Breast epithelium (tissue), 4 donors: ENCODE measurements around the gene CXXC4. TPM values are rescaled to one million over a fixed set of nuclear protein-coding genes. Genes with fewer than 3 reads are reported as not detected.

Source experiments
- DNase-seq, 2 donors: peaks; one replicate each; pipeline ENCODE4 v3.0.0-alpha.2; 2019; ENCODE audit warnings: low spot score in 2 of 2
- H3K27ac ChIP-seq, 2 donors: fragments of 200-600 bp; sonication (generic) in 1 of 2; one replicate each; pipeline ENCODE4 v1.5.1; 2016 to 2019; ENCODE audit warnings: mild to moderate bottlenecking in 1 of 2
- H3K27me3 ChIP-seq, 2 donors: fragments of 200-600 bp; sonication (generic) in 1 of 2; one replicate each; pipeline versions ENCODE4 v1.5.1 to v1.6.0; 2017 to 2019; ENCODE audit warnings: control low read depth in 1 of 2, mild to moderate bottlenecking in 1 of 2
- H3K36me3 ChIP-seq: fragments of 200-600 bp; one replicate; pipeline ENCODE4 v1.5.1; 2019
- H3K4me1 ChIP-seq, 2 donors: fragments of 200-600 bp; sonication (generic); one replicate each; pipeline ENCODE4 v1.5.1; 2016 to 2019; ENCODE audit warnings: control low read depth in 1 of 2
- H3K4me3 ChIP-seq, 3 donors: fragments of 200-600 bp; sonication (generic); 1 replicate in 2 of 3; 2 replicates in 1 of 3; pipeline ENCODE4 v1.5.1; 2016 to 2019; ENCODE audit warnings: mild to moderate bottlenecking in 3 of 3, moderate library complexity in 2 of 3
- H3K9me3 ChIP-seq, 2 donors: fragments of 200-600 bp; sonication (generic) in 1 of 2; one replicate each; pipeline ENCODE4 v1.5.1; 2016 to 2019; ENCODE audit warnings: control low read depth in 1 of 2
- POLR2A ChIP-seq: fragments of 450-650 bp; IDR thresholded peaks from one replicate; pipeline ENCODE4 v1.6.1; 2016; ENCODE audit warnings: antibody characterized with exemption, mild to moderate bottlenecking, moderate library complexity
- POLR2AphosphoS5 ChIP-seq, 3 donors: sonication (generic); formaldehyde crosslinking; IDR thresholded peaks; one replicate each; pipeline ENCODE4 v1.6.1; 2017; ENCODE audit warnings: antibody characterized with exemption in 3 of 3
- intact Hi-C: fragments of 100-400 bp; cut with DNase I; formaldehyde crosslinking; loops from one replicate; pipeline ENCODE4 v1.15.1; 2023; ENCODE audit warnings: low total_unique reads
- total RNA-seq, 3 donors: library from RNA; depleted of rRNA; stranded (reverse); fragments of >200 nt; gene quantifications; one replicate each; pipeline ENCODE4 v1.1.0, GENCODE V29; 2016
- TF ChIP-seq, protein P1 (sequence below), 3 donors: fragments of 450-650 bp; IDR thresholded peaks; one replicate each; pipeline ENCODE4 v1.5.1; 2016 to 2017; ENCODE audit warnings: antibody characterized with exemption in 3 of 3, mild to moderate bottlenecking in 3 of 3, moderate library complexity in 3 of 3

CXXC4 gene
- total RNA-seq, 3 donors from 2014 or later: 0.32 to 4.0 (median 3.3) TPM

DNA sequence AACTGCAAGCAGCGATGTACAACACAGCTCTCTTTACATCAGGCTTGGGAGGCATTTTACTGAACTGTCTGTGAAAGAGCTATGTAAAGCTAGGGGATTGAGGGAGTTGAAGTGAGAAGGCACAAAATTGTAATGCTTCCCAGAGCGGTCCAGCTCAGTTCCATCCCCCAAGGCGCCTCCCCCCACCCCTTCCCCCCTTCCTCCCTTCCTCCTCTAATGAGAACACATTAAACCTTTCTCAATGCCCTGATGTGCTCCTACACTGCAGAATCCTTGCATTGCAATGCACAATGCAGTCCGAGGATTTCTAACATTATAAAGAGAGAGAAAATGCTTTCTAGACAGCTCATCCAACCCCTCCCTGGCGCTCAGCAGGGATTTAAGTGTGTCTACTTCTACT is 73.9 kb downstream of the CXXC4 start:
- H3K36me3 ChIP-seq: no peaks in the 10 kb centered on the region
- no peaks in the 10 kb centered on the region for H3K27me3 ChIP-seq
- H3K27ac ChIP-seq: no peak overlapping the region
- no peak overlapping the region for H3K4me3 ChIP-seq
- TF ChIP-seq POLR2A (no peak), POLR2AphosphoS5 (IDR thresholded peaks at IDR 0.05) (no peak)
- TF ChIP-seq, protein P1, sequence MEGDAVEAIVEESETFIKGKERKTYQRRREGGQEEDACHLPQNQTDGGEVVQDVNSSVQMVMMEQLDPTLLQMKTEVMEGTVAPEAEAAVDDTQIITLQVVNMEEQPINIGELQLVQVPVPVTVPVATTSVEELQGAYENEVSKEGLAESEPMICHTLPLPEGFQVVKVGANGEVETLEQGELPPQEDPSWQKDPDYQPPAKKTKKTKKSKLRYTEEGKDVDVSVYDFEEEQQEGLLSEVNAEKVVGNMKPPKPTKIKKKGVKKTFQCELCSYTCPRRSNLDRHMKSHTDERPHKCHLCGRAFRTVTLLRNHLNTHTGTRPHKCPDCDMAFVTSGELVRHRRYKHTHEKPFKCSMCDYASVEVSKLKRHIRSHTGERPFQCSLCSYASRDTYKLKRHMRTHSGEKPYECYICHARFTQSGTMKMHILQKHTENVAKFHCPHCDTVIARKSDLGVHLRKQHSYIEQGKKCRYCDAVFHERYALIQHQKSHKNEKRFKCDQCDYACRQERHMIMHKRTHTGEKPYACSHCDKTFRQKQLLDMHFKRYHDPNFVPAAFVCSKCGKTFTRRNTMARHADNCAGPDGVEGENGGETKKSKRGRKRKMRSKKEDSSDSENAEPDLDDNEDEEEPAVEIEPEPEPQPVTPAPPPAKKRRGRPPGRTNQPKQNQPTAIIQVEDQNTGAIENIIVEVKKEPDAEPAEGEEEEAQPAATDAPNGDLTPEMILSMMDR (IDR thresholded peaks at IDR 0.05): no peak
- no peaks in the 10 kb centered on the region for H3K4me1 ChIP-seq
- intact Hi-C loops: no loop called here
- H3K9me3 ChIP-seq: no peaks in the 10 kb centered on the region
- no peak for DNase-seq
